Neuronal stem cell (in vitro differentiated cells): ENCODE measurements around the gene METTL25.

Experiments used
- DNase-seq: peaks from one replicate; pipeline ENCODE4 v3.0.0-alpha.2; 2013; ENCODE audit warnings: low spot score
- H2AFZ ChIP-seq: one replicate; pipeline ENCODE4 v1.6.1; 2013; ENCODE audit warnings: mild to moderate bottlenecking, low read length, inconsistent platforms
- H2AK5ac ChIP-seq: 2 replicates; pipeline ENCODE4 v1.6.1; 2013; ENCODE audit warnings: low read depth, mild to moderate bottlenecking, inconsistent platforms, low read length, moderate library complexity, mixed read lengths
- H2BK120ac ChIP-seq: 2 replicates; pipeline ENCODE4 v1.6.1; 2013; ENCODE audit warnings: low read depth, mild to moderate bottlenecking, inconsistent platforms, low read length, moderate library complexity, mixed read lengths
- H2BK12ac ChIP-seq: one replicate; pipeline ENCODE4 v1.6.1; 2013; ENCODE audit warnings: low read length, inconsistent platforms
- H2BK15ac ChIP-seq: 2 replicates; pipeline ENCODE4 v1.6.1; 2013; ENCODE audit warnings: mild to moderate bottlenecking, low read length, inconsistent platforms, mixed read lengths
- H2BK5ac ChIP-seq: one replicate; pipeline ENCODE4 v1.6.1; 2013; ENCODE audit warnings: inconsistent platforms, mild to moderate bottlenecking, low read length, moderate library complexity
- H3K14ac ChIP-seq: one replicate; pipeline ENCODE4 v1.6.1; 2013; ENCODE audit warnings: low read length, inconsistent platforms
- H3K18ac ChIP-seq: 2 replicates; pipeline ENCODE4 v1.6.1; 2013; ENCODE audit warnings: low read length, inconsistent platforms
- H3K23ac ChIP-seq: 2 replicates; pipeline ENCODE4 v1.6.1; 2013; ENCODE audit warnings: low read depth, mild to moderate bottlenecking, mixed read lengths, low read length, inconsistent platforms; ENCODE audit not compliant: poor library complexity
- H3K27ac ChIP-seq: replicated peaks from 3 replicates; pipeline ENCODE4 v1.5.1; 2013; ENCODE audit warnings: low read length, inconsistent platforms
- H3K27me3 ChIP-seq, 3 experiments: 2 replicates each; pipeline ENCODE4 v1.6.1; 2013; ENCODE audit warnings: low read length in 3 of 3, mild to moderate bottlenecking in 2 of 3, inconsistent platforms in 1 of 3, low read depth in 1 of 3, mixed read lengths in 1 of 3, moderate library complexity in 1 of 3; ENCODE audit not compliant: control insufficient read depth in 3 of 3, insufficient read depth in 3 of 3
- H3K36me3 ChIP-seq, 2 donors: replicated peaks in 1 of 2; 2 replicates each; pipeline ENCODE4 v1.6.1; 2013; ENCODE audit warnings: low read length in 2 of 2; ENCODE audit not compliant: control insufficient read depth in 2 of 2, insufficient read depth in 2 of 2
- H3K4ac ChIP-seq: 2 replicates; pipeline ENCODE4 v1.6.1; 2013; ENCODE audit warnings: inconsistent platforms, mild to moderate bottlenecking, low read length, moderate library complexity
- H3K4me1 ChIP-seq, 2 donors: 1 replicate in 1 of 2; 2 replicates in 1 of 2; pipeline ENCODE4 v1.6.1; 2013; ENCODE audit warnings: low read length in 2 of 2, low read depth in 1 of 2; ENCODE audit not compliant: control insufficient read depth in 2 of 2, insufficient read depth in 1 of 2
- H3K4me2 ChIP-seq: one replicate; pipeline ENCODE4 v1.6.1; 2013; ENCODE audit warnings: mild to moderate bottlenecking, low read length, inconsistent platforms; ENCODE audit not compliant: insufficient read depth, poor library complexity, severe bottlenecking
- H3K4me3 ChIP-seq, 2 donors: 2 replicates each; pipeline ENCODE4 v1.5.1; 2013; ENCODE audit warnings: low read length in 2 of 2, mild to moderate bottlenecking in 2 of 2, inconsistent platforms in 1 of 2, moderate library complexity in 1 of 2
- H3K79me1 ChIP-seq: one replicate; pipeline ENCODE4 v1.6.1; 2013; ENCODE audit warnings: low read depth, mild to moderate bottlenecking, inconsistent platforms, low read length, moderate library complexity
- H3K9ac ChIP-seq: one replicate; pipeline ENCODE4 v1.6.1; 2013; ENCODE audit warnings: mild to moderate bottlenecking, low read depth, low read length, inconsistent platforms; ENCODE audit not compliant: poor library complexity
- H3K9me3 ChIP-seq, 2 donors: replicated peaks in 1 of 2; 2 replicates each; pipeline versions ENCODE3 to v1.6.1; 2013; ENCODE audit warnings: low read length in 2 of 2, mild to moderate bottlenecking in 2 of 2, inconsistent platforms in 1 of 2, low read depth in 1 of 2, mixed read lengths in 1 of 2, moderate library complexity in 1 of 2; ENCODE audit not compliant: control insufficient read depth in 2 of 2, insufficient read depth in 1 of 2
- H4K8ac ChIP-seq: one replicate; pipeline ENCODE4 v1.6.1; 2013; ENCODE audit warnings: low read depth, mild to moderate bottlenecking, inconsistent platforms, low read length, moderate library complexity
- H4K91ac ChIP-seq: one replicate; pipeline ENCODE4 v1.6.1; 2013; ENCODE audit warnings: low read length, low read depth, mild to moderate bottlenecking, inconsistent platforms; ENCODE audit not compliant: poor library complexity
- WGBS, 2 donors: extraction: QIAGEN DNeasy Blood & Tissue Kit; methylation state at CpG; one replicate each; pipeline ENCODE4 v1.1.7; 2013; ENCODE audit warnings: missing lambda C conversion rate in 2 of 2, mixed read lengths in 1 of 2; ENCODE audit not compliant: insufficient read length in 2 of 2, insufficient replicate concordance in 1 of 2; ENCODE audit errors: extremely low coverage in 2 of 2; 5-methylcytosine and 5-hydroxymethylcytosine counted together

The METTL25 gene

DNA sequence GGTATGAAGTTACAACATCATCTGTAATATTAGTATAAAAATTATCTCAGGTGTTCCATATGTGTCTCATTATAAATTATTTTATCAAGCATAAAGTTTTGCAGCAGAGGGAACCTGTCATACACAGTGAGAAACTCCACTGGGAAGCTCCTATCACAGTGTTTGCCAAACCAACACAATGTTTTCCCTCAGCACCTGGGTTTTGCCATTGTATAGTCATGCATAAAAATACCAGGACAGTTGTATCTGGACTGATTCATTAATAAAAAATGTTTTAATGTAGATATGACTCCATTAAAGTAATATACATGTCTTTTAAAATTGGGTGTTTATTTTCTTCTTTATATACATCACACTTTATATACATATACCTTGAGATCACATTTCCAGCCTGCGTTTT is 56.6 kb downstream of the METTL25 start:
- H2BK5ac ChIP-seq, result no peak overlapping the region
- no peak overlapping the region for H3K27ac ChIP-seq
- H3K79me1 ChIP-seq, result no peaks in the 10 kb centered on the region
- H3K4me1 ChIP-seq, result no peaks in the 10 kb centered on the region
- peaks cover 0 to 3% of the 10 kb centered on the region in 2 donors for H3K9me3 ChIP-seq
- H3K14ac ChIP-seq, result no peak overlapping the region
- H2AFZ ChIP-seq, result no peak overlapping the region
- H3K36me3 ChIP-seq, result no peaks in the 10 kb centered on the region
- no peaks in the 10 kb centered on the region for H3K27me3 ChIP-seq
- no peak overlapping the region for H2AK5ac ChIP-seq
- no peak overlapping the region for H4K91ac ChIP-seq
- H2BK12ac ChIP-seq, result no peak overlapping the region
- no peak overlapping the region for H3K4ac ChIP-seq
- H2BK15ac ChIP-seq, result no peak overlapping the region
- no peak overlapping the region for H3K4me3 ChIP-seq
- H4K8ac ChIP-seq, result no peak overlapping the region
- no peak overlapping the region for H2BK120ac ChIP-seq
- no peak for DNase-seq
- H3K23ac ChIP-seq, result no peak overlapping the region
- H3K18ac ChIP-seq, result no peak overlapping the region
- WGBS, 2 donors, result no CpG with 5 or more reads among the region's 1 CpG
- H3K4me2 ChIP-seq, result no peak overlapping the region
- H3K9ac ChIP-seq, result no peak overlapping the region

DNA sequence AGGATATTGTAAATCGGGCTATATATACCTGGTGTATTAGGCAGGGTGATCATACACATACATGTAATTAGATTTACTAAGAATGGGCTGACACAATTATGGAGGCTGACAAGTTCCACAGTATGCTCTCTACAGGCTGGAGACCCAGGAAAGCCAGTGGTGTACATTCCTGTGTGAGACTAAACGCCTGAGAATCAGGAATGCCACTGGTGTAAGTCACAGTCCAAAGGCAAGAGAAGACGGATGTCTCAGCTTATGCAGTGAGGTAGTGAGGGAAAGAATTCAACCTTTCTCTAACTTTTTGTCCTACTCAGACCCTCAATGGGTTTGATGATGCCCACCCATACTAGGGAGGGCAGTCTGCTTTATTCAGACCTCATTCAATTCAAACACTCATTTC is 57.1 kb downstream of the METTL25 start:
- Histone ChIP-seq H2AK5ac (no peak overlapping the region), H3K36me3 (no peaks in the 10 kb centered on the region), H3K27ac (no peak overlapping the region)

DNA sequence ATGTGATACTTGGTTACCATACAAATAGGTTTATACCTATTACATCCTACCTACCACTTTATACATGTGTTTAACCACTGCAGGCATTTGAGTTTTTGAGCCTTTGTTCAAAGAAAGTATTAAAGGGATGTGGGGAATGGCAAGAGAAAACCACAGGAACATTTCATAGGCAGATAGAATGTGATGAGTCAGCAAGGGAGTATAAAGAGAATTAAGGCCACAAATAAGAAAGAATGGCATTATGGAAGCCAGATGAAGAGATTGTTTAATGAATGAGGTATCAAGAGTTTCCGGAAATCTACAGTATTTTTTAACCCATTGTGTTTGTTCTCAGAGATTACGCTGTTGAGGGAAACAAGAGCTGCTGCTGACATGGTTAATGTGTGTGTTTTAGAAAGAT is 66.9 kb downstream of the METTL25 start:
- Histone ChIP-seq H4K91ac (no peak overlapping the region), H3K36me3 (no peaks in the 10 kb centered on the region), H2AK5ac (no peak overlapping the region), H3K14ac (no peak overlapping the region), H3K18ac (no peak overlapping the region), H2BK15ac (no peak overlapping the region), H2AFZ (no peak overlapping the region), H3K9me3 (no peaks in the 10 kb centered on the region), H3K4me3 (no peak overlapping the region), H3K79me1 (no peaks in the 10 kb centered on the region), H4K8ac (no peak overlapping the region), H3K4ac (no peak overlapping the region), H2BK5ac (no peak overlapping the region), H2BK12ac (no peak overlapping the region), H3K4me1 (no peaks in the 10 kb centered on the region), H3K4me2 (no peak overlapping the region), H3K9ac (no peak overlapping the region), H2BK120ac (no peak overlapping the region), H3K23ac (no peak overlapping the region), H3K27me3 (no peaks in the 10 kb centered on the region), H3K27ac (no peak overlapping the region)
- no peak for DNase-seq
- no CpG with 5 or more reads among the region's 2 CpGs for WGBS, 2 donors

More for the DNA sequence above, 57.1 kb downstream of the METTL25 start:
- Histone ChIP-seq H2BK120ac (no peak overlapping the region), H2BK12ac (no peak overlapping the region), H3K23ac (no peak overlapping the region), H3K9ac (no peak overlapping the region), H2BK15ac (no peak overlapping the region), H2AFZ (no peak overlapping the region), H3K9me3 (peaks cover 0 to 4% of the 10 kb centered on the region in 2 donors), H3K18ac (no peak overlapping the region), H3K4me2 (no peak overlapping the region), H3K4me1 (no peaks in the 10 kb centered on the region), H3K14ac (no peak overlapping the region), H3K4me3 (no peak overlapping the region), H2BK5ac (no peak overlapping the region), H4K8ac (no peak overlapping the region), H4K91ac (no peak overlapping the region), H3K4ac (no peak overlapping the region), H3K79me1 (no peaks in the 10 kb centered on the region), H3K27me3 (no peaks in the 10 kb centered on the region)
- no peak for DNase-seq
- no CpG with 5 or more reads among the region's 3 CpGs for WGBS, 2 donors

DNA sequence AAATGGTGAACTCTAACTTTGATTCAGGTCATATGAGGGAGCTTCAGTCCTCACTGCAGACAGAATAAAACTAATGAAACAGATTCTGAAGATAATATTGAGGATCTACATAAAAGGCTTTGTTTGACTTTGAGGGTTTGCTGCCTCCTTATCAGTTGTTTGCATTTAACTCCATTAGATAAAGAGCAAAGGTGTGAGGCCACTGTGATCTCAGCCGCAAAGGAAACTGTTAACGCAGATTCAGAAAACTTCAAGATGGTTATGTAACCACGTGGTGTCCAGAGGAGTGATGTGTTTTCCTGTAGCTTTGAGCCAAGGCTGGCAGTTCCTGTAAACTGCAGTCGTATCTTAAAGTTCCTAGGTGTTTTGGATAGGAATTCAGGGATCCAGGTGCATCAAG is 67.8 kb downstream of the METTL25 start:
- Histone ChIP-seq H2BK12ac (no peak overlapping the region), H3K4me3 (no peak overlapping the region), H3K9me3 (no peaks in the 10 kb centered on the region), H4K8ac (no peak overlapping the region), H3K27ac (no peak overlapping the region), H3K14ac (no peak overlapping the region), H2BK120ac (no peak overlapping the region), H3K79me1 (no peaks in the 10 kb centered on the region), H3K27me3 (no peaks in the 10 kb centered on the region), H3K4me2 (no peak overlapping the region), H3K4ac (no peak overlapping the region), H2AK5ac (no peak overlapping the region), H3K18ac (no peak overlapping the region), H2BK5ac (no peak overlapping the region), H2AFZ (no peak overlapping the region), H4K91ac (no peak overlapping the region), H3K23ac (no peak overlapping the region), H3K9ac (no peak overlapping the region), H3K4me1 (no peaks in the 10 kb centered on the region), H2BK15ac (no peak overlapping the region), H3K36me3 (no peaks in the 10 kb centered on the region)
- DNase-seq, result no peak
- no CpG with 5 or more reads among the region's 4 CpGs for WGBS, 2 donors
